Keratinocyte (primary cell): Measurements from ENCODE around the gene PCCA. TPM values are rescaled to one million over a fixed set of nuclear protein-coding genes. Genes with fewer than 3 reads are reported as not detected.

Experiments used
- DNase-seq: peaks from one replicate; pipeline ENCODE4 v3.0.0-alpha.2; 2011; ENCODE audit warnings: low read depth, missing footprints, low spot score
- FAIRE-seq: peaks from 2 replicates; lab custom pipeline; 2011; peaks lifted over from hg19 to GRCh38; lab: Jason Lieb, UNC
- H2AFZ ChIP-seq: 2 replicates; pipeline ENCODE4 v1.6.0; 2012; ENCODE audit warnings: low read length, control low read depth, inconsistent platforms; ENCODE audit not compliant: control insufficient read depth
- H3K27ac ChIP-seq: 2 replicates; pipeline ENCODE4 v1.5.1; 2011; ENCODE audit warnings: low read length; ENCODE audit not compliant: control insufficient read depth, insufficient read depth
- H3K27me3 ChIP-seq: 3 replicates; pipeline ENCODE4 v1.6.0; 2011; ENCODE audit warnings: low read length; ENCODE audit not compliant: control insufficient read depth, insufficient read depth; ENCODE audit errors: extremely low read depth
- H3K36me3 ChIP-seq, 2 experiments: 2 replicates in 1 of 2; 3 replicates in 1 of 2; pipeline ENCODE4 v1.5.1; 2011; ENCODE audit warnings: low read length in 2 of 2, mild to moderate bottlenecking in 1 of 2; ENCODE audit not compliant: control insufficient read depth in 2 of 2, insufficient read depth in 2 of 2; ENCODE audit errors: extremely low read depth in 1 of 2
- H3K4me1 ChIP-seq: 3 replicates; pipeline ENCODE4 v1.5.1; 2011; ENCODE audit warnings: low read length; ENCODE audit not compliant: control insufficient read depth, insufficient read depth; ENCODE audit errors: extremely low read depth
- H3K4me2 ChIP-seq: 3 replicates; pipeline ENCODE4 v1.6.0; 2011; ENCODE audit warnings: low read depth, low read length; ENCODE audit not compliant: control insufficient read depth, insufficient read depth; ENCODE audit errors: extremely low read depth
- H3K4me3 ChIP-seq, 3 experiments: fragments of 200-600 bp in 1 of 3; sonication (generic) in 1 of 3; 2 replicates in 2 of 3; 3 replicates in 1 of 3; pipeline ENCODE4 v1.5.1; 2011 to 2016; ENCODE audit warnings: low read length in 3 of 3, mild to moderate bottlenecking in 3 of 3, control low read depth in 2 of 3, inconsistent platforms in 1 of 3, low read depth in 1 of 3, mixed read lengths in 1 of 3, mixed run types in 1 of 3, moderate library complexity in 1 of 3; ENCODE audit not compliant: control insufficient read depth in 2 of 3, insufficient read depth in 2 of 3; ENCODE audit errors: extremely low read depth in 1 of 3
- H3K79me2 ChIP-seq: 2 replicates; pipeline ENCODE4 v1.6.0; 2012; ENCODE audit warnings: low read length; ENCODE audit not compliant: control insufficient read depth, insufficient read depth
- H3K9ac ChIP-seq: 3 replicates; pipeline ENCODE4 v1.6.0; 2011; ENCODE audit warnings: low read length; ENCODE audit not compliant: control insufficient read depth, insufficient read depth; ENCODE audit errors: extremely low read depth
- H3K9me1 ChIP-seq: 3 replicates; pipeline ENCODE4 v1.6.0; 2011; ENCODE audit warnings: low read length; ENCODE audit not compliant: control insufficient read depth, insufficient read depth; ENCODE audit errors: extremely low read depth
- H3K9me3 ChIP-seq: 2 replicates; pipeline ENCODE4 v1.5.1; 2012; ENCODE audit warnings: low read depth, low read length; ENCODE audit not compliant: control insufficient read depth
- H4K20me1 ChIP-seq: 3 replicates; pipeline ENCODE4 v1.6.0; 2011; ENCODE audit warnings: low read length; ENCODE audit not compliant: control insufficient read depth, insufficient read depth; ENCODE audit errors: extremely low read depth
- EZH2 ChIP-seq: IDR thresholded peaks from one replicate; pipeline ENCODE4 v1.6.1; 2012; ENCODE audit warnings: inconsistent platforms, mild to moderate bottlenecking, low read length, moderate library complexity
- dilution Hi-C: fragments of 300-500 bp; cut with MboI; formaldehyde crosslinking; loops from one replicate; pipeline ENCODE4 v1.7.0; 2020; ENCODE audit warnings: low sequenced_read_pairs; ENCODE audit not compliant: extremely low pct_ligation_motif_present
- polyA plus RNA-seq, 5 experiments: library from polyadenylated mRNA; depleted of rRNA in 3 of 5; stranded (reverse) in 3 of 5; stranded (forward) in 1 of 5; unstranded in 1 of 5; fragments of >200 nt; gene quantifications; 1 replicate in 1 of 5; 2 replicates in 3 of 5; 3 replicates in 1 of 5; pipeline versions ENCODE4 v1.2.1 to v1.2.3, GENCODE V29; 2011 to 2012; ENCODE audit warnings: missing spikeins in 2 of 5, low read depth in 1 of 5, low replicate concordance in 1 of 5
- TF ChIP-seq, protein P1 (sequence below), 3 experiments: IDR thresholded peaks in 1 of 3; conservative IDR thresholded peaks in 1 of 3; optimal IDR thresholded peaks in 1 of 3; 2 replicates in 2 of 3; 3 replicates in 1 of 3; pipeline versions ENCODE3 to v1.5.1; 2011; ENCODE audit warnings: low read length in 3 of 3, mild to moderate bottlenecking in 3 of 3, moderate library complexity in 2 of 3, control low read depth in 1 of 3, inconsistent platforms in 1 of 3; ENCODE audit not compliant: insufficient read depth in 2 of 3; ENCODE audit errors: extremely low read depth in 1 of 3

Gene PCCA
- polyA plus RNA-seq, 1 donor (not counting 4 experiments of a cell fraction or from before 2014, with no cell fraction given): 8.1 TPM

GRCh38 chr13:100247937-100248336 lies 159.0 kb downstream of the PCCA start:
- H2AFZ ChIP-seq: no peak overlapping the region
- H3K9ac ChIP-seq: no peak overlapping the region
- H3K36me3 ChIP-seq: no peaks in the 10 kb centered on the region
- dilution Hi-C loops: no loop called here
- no peaks in the 10 kb centered on the region for H3K27me3 ChIP-seq
- no peak for FAIRE-seq
- TF ChIP-seq, protein P1, sequence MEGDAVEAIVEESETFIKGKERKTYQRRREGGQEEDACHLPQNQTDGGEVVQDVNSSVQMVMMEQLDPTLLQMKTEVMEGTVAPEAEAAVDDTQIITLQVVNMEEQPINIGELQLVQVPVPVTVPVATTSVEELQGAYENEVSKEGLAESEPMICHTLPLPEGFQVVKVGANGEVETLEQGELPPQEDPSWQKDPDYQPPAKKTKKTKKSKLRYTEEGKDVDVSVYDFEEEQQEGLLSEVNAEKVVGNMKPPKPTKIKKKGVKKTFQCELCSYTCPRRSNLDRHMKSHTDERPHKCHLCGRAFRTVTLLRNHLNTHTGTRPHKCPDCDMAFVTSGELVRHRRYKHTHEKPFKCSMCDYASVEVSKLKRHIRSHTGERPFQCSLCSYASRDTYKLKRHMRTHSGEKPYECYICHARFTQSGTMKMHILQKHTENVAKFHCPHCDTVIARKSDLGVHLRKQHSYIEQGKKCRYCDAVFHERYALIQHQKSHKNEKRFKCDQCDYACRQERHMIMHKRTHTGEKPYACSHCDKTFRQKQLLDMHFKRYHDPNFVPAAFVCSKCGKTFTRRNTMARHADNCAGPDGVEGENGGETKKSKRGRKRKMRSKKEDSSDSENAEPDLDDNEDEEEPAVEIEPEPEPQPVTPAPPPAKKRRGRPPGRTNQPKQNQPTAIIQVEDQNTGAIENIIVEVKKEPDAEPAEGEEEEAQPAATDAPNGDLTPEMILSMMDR (optimal IDR thresholded peaks at IDR 0.05 in 1 of 3, IDR thresholded peaks at IDR 0.05 in 1 of 3, conservative IDR thresholded peaks at IDR 0.05 in 1 of 3; ENCODE audit: extremely low read depth in 1 of 3, insufficient read depth in 2 of 3, low read length in 3 of 3): no peak
- no peak for TF ChIP-seq EZH2
- no peaks in the 10 kb centered on the region for H3K79me2 ChIP-seq
- H3K9me3 ChIP-seq: no peaks in the 10 kb centered on the region
- H3K9me1 ChIP-seq: no peaks in the 10 kb centered on the region
- DNase-seq: no peak
- no peak overlapping the region for H3K4me2 ChIP-seq
- no peak overlapping the region for H3K27ac ChIP-seq
- H3K4me3 ChIP-seq: no peak overlapping the region
- H4K20me1 ChIP-seq: no peaks in the 10 kb centered on the region
- no peaks in the 10 kb centered on the region for H3K4me1 ChIP-seq

DNA sequence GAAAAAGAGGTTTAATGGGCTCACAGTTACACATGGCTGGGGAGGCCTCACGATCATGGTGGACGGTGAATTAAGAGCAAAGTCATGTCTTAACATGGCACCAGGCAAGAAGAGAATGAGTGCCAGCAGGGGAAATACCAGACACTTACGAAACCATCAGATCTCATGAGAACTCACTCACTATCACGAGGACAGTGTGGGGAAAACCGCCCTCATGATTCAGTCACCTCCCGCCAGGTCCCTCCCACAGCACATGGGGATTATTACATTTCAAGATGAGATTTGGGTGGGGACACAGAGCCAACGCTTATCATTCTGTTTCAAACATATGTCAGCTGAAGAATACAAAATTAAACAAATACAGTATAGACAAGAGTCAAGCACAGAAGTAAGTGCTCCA lies 165.1 kb downstream of the PCCA start:
- Histone ChIP-seq H2AFZ (no peak overlapping the region), H3K9ac (no peak overlapping the region), H3K36me3 (no peaks in the 10 kb centered on the region), H3K4me3 (no peak overlapping the region), H3K27me3 (no peaks in the 10 kb centered on the region), H3K79me2 (no peaks in the 10 kb centered on the region), H3K4me1 (peaks cover 3% of the 10 kb centered on the region), H3K27ac (no peak overlapping the region), H4K20me1 (no peaks in the 10 kb centered on the region), H3K9me3 (no peaks in the 10 kb centered on the region), H3K9me1 (no peaks in the 10 kb centered on the region), H3K4me2 (no peak overlapping the region)
- dilution Hi-C loops: no loop called here
- no peak for FAIRE-seq
- no peak for DNase-seq
- TF ChIP-seq, protein P1 (optimal IDR thresholded peaks at IDR 0.05 in 1 of 3, IDR thresholded peaks at IDR 0.05 in 1 of 3, conservative IDR thresholded peaks at IDR 0.05 in 1 of 3; ENCODE audit: extremely low read depth in 1 of 3, insufficient read depth in 2 of 3, low read length in 3 of 3): no peak
- no peak for TF ChIP-seq EZH2
